Measurements from ENCODE around the gene ABHD4. TPM values are rescaled to one million over a fixed set of nuclear protein-coding genes. Genes with fewer than 3 reads are reported as not detected.

Gene ABHD4
- total RNA-seq, 1 experiment from 2014 or later, result 9.1 TPM

DNA sequence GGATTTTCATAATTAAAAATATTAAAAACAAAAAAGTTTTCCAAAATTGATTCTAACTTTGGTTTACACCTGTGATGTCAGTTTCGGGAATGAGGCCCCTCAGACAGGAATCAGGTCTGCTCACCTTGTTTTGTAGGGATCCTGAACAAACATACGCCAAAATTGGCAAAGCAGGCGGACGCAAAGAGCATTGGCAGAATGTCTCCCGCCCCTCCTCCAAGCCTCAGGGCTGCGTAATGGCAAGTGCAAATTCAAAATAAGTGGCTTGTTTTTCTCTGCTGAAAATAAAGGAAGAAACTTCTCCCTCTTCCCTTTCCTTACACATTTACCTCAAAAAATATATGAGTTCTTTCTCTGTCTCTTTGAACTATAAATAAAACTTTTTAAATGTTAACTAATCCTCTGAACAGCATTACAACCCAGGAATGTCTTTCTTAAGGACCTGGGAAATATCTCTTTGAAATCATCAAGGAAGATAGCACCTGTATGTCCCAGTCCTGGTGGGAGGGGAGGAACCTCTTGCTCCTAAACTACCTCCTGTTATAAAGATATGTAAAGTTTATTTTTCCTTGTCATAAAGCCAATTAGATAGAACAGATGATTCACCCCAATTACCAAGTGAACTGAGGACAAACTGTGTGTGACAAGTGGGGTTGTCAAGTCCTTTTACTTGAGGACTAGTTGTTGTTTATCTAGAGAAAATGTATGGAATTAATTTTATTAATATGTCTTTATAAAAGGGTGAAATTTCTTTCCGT lies 29.6 kb downstream of the ABHD4 start:
- ChIA-PET CTCF (no interaction called here), POLR2A (ENCODE audit: unreplicated experiment) (no interaction called here)
- no peak for ATAC-seq

DNA sequence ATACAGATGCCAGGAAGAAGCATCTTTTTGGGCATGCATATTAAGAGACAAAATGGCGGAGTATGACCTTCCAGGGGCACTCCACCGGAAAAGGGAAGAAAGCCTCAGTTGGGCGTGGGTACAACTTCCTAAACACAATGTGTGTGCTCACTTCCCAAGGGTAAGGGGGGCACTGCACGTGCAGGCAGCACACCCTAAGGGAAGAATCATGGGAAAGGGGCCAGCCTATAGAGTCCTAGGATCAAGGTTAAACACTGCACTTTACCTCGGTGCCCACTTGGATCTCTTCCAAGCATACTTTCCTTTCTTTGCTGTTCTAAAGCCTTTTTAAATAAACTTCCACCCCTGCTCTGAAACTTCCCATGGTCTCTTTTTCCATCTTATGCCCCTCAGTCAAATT lies 31.3 kb downstream of the ABHD4 start:
- no peak overlapping the region for H2AFZ ChIP-seq (ENCODE audit: low read length)
- BruUV-seq (replicated peaks), result no TSS peak
- no peaks in the 10 kb centered on the region for H3K79me2 ChIP-seq (ENCODE audit: low read length)

More for the DNA sequence above, 29.6 kb downstream of the ABHD4 start:
- H3K4me1 ChIP-seq (ENCODE audit: insufficient read depth, low read length), result no peaks in the 10 kb centered on the region
- no peak overlapping the region for H3K4me3 ChIP-seq (ENCODE audit: low read length)
- DNase-seq, result no peak
- no peak overlapping the region for H3K4me2 ChIP-seq (ENCODE audit: low read length)
- H3K27me3 ChIP-seq (ENCODE audit: low read length), result no peaks in the 10 kb centered on the region
- H4K20me1 ChIP-seq (ENCODE audit: low read length), result no peaks in the 10 kb centered on the region
- BruUV-seq (replicated peaks), result no TSS peak
- no peaks in the 10 kb centered on the region for H3K79me2 ChIP-seq (ENCODE audit: low read length)
- no peaks in the 10 kb centered on the region for H3K9me2 ChIP-seq (replicated peaks; ENCODE audit: low read length)
- intact Hi-C loops (cut with micrococcal nuclease), result no loop called here
- no peak overlapping the region for H3K9ac ChIP-seq (ENCODE audit: low read length)
- no peak overlapping the region for H3K27ac ChIP-seq (ENCODE audit: low read length)
- H3K36me3 ChIP-seq (ENCODE audit: low read depth, low read length), result no peaks in the 10 kb centered on the region
- H3K9me3 ChIP-seq (ENCODE audit: low read length), result no peaks in the 10 kb centered on the region
- H3F3A ChIP-seq (ENCODE audit: low read length, unreplicated experiment), result no peaks in the 10 kb centered on the region
- TF ChIP-seq, protein P1, sequence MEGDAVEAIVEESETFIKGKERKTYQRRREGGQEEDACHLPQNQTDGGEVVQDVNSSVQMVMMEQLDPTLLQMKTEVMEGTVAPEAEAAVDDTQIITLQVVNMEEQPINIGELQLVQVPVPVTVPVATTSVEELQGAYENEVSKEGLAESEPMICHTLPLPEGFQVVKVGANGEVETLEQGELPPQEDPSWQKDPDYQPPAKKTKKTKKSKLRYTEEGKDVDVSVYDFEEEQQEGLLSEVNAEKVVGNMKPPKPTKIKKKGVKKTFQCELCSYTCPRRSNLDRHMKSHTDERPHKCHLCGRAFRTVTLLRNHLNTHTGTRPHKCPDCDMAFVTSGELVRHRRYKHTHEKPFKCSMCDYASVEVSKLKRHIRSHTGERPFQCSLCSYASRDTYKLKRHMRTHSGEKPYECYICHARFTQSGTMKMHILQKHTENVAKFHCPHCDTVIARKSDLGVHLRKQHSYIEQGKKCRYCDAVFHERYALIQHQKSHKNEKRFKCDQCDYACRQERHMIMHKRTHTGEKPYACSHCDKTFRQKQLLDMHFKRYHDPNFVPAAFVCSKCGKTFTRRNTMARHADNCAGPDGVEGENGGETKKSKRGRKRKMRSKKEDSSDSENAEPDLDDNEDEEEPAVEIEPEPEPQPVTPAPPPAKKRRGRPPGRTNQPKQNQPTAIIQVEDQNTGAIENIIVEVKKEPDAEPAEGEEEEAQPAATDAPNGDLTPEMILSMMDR (conservative IDR thresholded peaks at IDR 0.05; ENCODE audit: low read depth, low read length), result no peak
- TF ChIP-seq EZH2phosphoT487 (IDR thresholded peaks at IDR 0.05; ENCODE audit: borderline replicate concordance, low read length), result no peak
- no peak for TF ChIP-seq EZH2 (IDR thresholded peaks at IDR 0.05; ENCODE audit: low read length, unreplicated experiment)
- no peak overlapping the region for H2AFZ ChIP-seq (ENCODE audit: low read length)

More for the DNA sequence above, 31.3 kb downstream of the ABHD4 start:
- CTCF ChIA-PET, result interaction anchor here (0.6 kb wide), 1 partner anchor 119 kb away, joined by 8 read pairs; no protein-coding TSS in a partner anchor
- Histone ChIP-seq H3K27me3 (ENCODE audit: low read length) (no peaks in the 10 kb centered on the region), H3K36me3 (ENCODE audit: low read depth, low read length) (no peaks in the 10 kb centered on the region), H3K9me2 (replicated peaks; ENCODE audit: low read length) (no peaks in the 10 kb centered on the region), H4K20me1 (ENCODE audit: low read length) (no peaks in the 10 kb centered on the region), H3F3A (ENCODE audit: low read length, unreplicated experiment) (no peaks in the 10 kb centered on the region), H3K4me1 (ENCODE audit: insufficient read depth, low read length) (no peaks in the 10 kb centered on the region), H3K9ac (ENCODE audit: low read length) (no peak overlapping the region), H3K4me3 (ENCODE audit: low read length) (no peak overlapping the region), H3K4me2 (ENCODE audit: low read length) (no peak overlapping the region), H3K27ac (ENCODE audit: low read length) (no peak overlapping the region), H3K9me3 (ENCODE audit: low read length) (no peaks in the 10 kb centered on the region)
- intact Hi-C loops (cut with micrococcal nuclease), result no loop called here
- no peak for TF ChIP-seq EZH2phosphoT487 (IDR thresholded peaks at IDR 0.05; ENCODE audit: borderline replicate concordance, low read length)
- TF ChIP-seq EZH2 (IDR thresholded peaks at IDR 0.05; ENCODE audit: low read length, unreplicated experiment), result no peak
- TF ChIP-seq, protein P1 (conservative IDR thresholded peaks at IDR 0.05; ENCODE audit: low read depth, low read length), result no peak
- no peak for DNase-seq
- no peak for ATAC-seq
- POLR2A ChIA-PET (ENCODE audit: unreplicated experiment), result no interaction called here
